ENCODE measurements around the gene RHOT2. TPM values are rescaled to one million over a fixed set of nuclear protein-coding genes. Genes with fewer than 3 reads are reported as not detected.

Gene RHOT2
- total RNA-seq, 1 experiment from 2014 or later, result 98.5 TPM

DNA sequence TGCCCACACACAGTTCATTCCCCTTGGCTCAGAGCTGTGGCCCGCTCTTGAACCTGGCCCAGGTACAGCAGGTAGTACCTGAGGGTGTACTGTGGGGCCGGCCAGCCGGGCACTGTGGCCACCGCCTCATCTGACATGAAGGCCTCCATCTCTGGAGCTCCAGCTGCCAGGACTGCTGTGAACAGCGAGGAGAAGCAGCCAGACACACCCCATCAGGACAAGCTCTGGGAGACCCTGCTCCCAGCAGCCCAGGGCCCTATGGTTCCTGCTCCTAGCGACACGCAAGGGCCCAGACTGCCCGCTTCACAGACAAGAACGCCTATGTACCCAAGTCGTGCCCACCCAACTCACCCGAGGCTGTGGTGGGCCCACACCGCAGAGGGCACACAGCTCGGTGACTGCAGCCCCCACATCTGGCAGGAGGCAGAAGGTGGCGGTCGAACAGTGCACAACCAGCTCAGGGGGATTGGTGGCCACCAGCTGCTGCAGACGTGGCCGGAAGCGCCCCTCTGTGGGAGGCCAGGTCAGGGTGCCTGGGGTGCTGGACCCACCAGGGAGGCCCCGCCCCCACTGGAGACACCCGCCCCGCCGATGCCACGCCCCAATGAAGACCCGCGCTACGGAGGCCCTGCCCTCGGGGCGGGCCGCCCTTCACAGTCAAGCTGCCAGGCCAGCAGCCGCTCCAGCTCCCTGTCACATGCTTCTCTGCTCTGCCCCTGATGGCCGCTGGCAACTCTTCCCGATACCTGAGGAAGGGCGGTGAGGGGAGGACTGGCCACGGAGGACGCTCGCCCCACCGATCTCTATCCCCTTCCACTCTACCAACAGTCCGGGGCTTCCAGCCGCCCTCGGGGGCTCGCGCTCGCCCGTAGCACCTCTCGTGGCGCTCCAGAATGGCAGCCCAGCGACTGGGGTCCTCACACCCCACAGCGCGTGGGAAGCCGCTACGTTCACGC lies 11.2 kb downstream of the RHOT2 start:
- Histone ChIP-seq H3K27me3 (ENCODE audit: insufficient read depth, low read length) (no peaks in the 10 kb centered on the region), H3K9me2 (ENCODE audit: insufficient read depth) (no peaks in the 10 kb centered on the region), H3K36me3 (ENCODE audit: control insufficient read depth in 1 of 2, insufficient read depth in 2 of 2, low read length in 2 of 2) (peaks cover 0 to 26% of the 10 kb centered on the region in 2 experiments; a peak in 2 of 4 replicates), H3K27ac (ENCODE audit: low read depth, low read length) (peak overlapping the region; percentile 75), H3K4me3 (replicated peaks in 1 of 2; ENCODE audit: low read depth in 1 of 2, low read length in 2 of 2) (peak overlapping the region; percentile 40 to 52), H4K20me1 (ENCODE audit: insufficient read depth) (no peaks in the 10 kb centered on the region), H2AFZ (ENCODE audit: low read depth, low read length, poor library complexity, severe bottlenecking) (no peak overlapping the region), H3K79me2 (ENCODE audit: insufficient read depth, low read length) (peaks cover 35% of the 10 kb centered on the region), H3K4me1 (ENCODE audit: control insufficient read depth in 1 of 2, insufficient read depth in 2 of 2, low read length in 2 of 2) (peaks cover 11 to 36% of the 10 kb centered on the region in 2 experiments), H3K4me2 (ENCODE audit: low read length) (peak overlapping the region; percentile 71), H3K9ac (ENCODE audit: low read length) (peak overlapping the region; percentile 48; the same call in 1 of the 2 replicates), H3K9me3 (ENCODE audit: control insufficient read depth in 1 of 2, insufficient read depth in 1 of 2, low read depth in 1 of 2, low read length in 2 of 2) (no peaks in the 10 kb centered on the region)
- intact Hi-C loops (cut with micrococcal nuclease), result no loop called here
- CTCF ChIA-PET, result interaction anchor here (1.0 kb wide), 1 partner anchor 30 kb away, joined by 5 read pairs; the partner anchor contains the start of gene WDR90
- ATAC-seq, result peak; percentile 26
- DNase-seq (ENCODE audit: low read depth, low spot score), result no peak
- TF ChIP-seq, protein P1, sequence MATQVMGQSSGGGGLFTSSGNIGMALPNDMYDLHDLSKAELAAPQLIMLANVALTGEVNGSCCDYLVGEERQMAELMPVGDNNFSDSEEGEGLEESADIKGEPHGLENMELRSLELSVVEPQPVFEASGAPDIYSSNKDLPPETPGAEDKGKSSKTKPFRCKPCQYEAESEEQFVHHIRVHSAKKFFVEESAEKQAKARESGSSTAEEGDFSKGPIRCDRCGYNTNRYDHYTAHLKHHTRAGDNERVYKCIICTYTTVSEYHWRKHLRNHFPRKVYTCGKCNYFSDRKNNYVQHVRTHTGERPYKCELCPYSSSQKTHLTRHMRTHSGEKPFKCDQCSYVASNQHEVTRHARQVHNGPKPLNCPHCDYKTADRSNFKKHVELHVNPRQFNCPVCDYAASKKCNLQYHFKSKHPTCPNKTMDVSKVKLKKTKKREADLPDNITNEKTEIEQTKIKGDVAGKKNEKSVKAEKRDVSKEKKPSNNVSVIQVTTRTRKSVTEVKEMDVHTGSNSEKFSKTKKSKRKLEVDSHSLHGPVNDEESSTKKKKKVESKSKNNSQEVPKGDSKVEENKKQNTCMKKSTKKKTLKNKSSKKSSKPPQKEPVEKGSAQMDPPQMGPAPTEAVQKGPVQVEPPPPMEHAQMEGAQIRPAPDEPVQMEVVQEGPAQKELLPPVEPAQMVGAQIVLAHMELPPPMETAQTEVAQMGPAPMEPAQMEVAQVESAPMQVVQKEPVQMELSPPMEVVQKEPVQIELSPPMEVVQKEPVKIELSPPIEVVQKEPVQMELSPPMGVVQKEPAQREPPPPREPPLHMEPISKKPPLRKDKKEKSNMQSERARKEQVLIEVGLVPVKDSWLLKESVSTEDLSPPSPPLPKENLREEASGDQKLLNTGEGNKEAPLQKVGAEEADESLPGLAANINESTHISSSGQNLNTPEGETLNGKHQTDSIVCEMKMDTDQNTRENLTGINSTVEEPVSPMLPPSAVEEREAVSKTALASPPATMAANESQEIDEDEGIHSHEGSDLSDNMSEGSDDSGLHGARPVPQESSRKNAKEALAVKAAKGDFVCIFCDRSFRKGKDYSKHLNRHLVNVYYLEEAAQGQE (IDR thresholded peaks at IDR 0.05; ENCODE audit: low read depth), result no peak
- TF ChIP-seq POLR2AphosphoS5 (IDR thresholded peaks at IDR 0.05; ENCODE audit: low read depth, low read length), result peak; percentile 41; the same call in 1 of the 2 replicates
- POLR2A ChIA-PET, result interaction anchor here (0.6 kb wide), 1 partner anchor 142 kb away, joined by 4 read pairs; no protein-coding TSS in a partner anchor
- no TSS peak for BruUV-seq (replicated peaks)
- RAD21 ChIA-PET (ENCODE audit: low non-redundant PET in 1 of 2, low total read pairs in 2 of 2, uncharacterized antibody in 2 of 2, unreplicated experiment in 2 of 2), result no interaction called here

All from HCT116 (cell line).